HG03066 (cell line): Measurements from ENCODE around the gene PRPSAP1.
"Not testable (repeated sequence)": the region's sequence is repeated elsewhere in the genome, so short reads cannot be mapped to it uniquely, and the experiment has no call there.

ENCODE experiments used
- ATAC-seq: cut with Tn5 transposase; IDR thresholded peaks from one replicate; pipeline ENCODE4 v1.9.1; 2021; ENCODE audit warnings: low read depth; ENCODE audit not compliant: unreplicated experiment

The PRPSAP1 gene

DNA sequence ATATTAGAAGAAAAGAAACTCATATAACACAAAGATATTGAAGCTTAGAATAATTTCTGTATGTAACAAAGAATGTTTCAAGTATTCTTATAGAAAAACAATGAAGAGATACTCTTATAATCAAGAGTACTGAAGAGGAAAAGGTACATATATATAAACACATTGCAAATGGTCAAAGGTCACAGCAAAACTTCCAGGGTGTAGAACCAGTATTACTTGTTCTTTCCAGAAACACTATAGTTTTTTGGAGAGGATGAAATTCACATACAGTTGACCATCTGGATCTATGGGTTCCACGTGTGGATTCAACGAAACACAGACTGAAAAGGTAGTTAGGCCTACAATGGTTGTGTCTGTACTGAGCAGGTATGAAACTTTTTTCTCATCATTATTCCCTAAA is 22.6 kb downstream of the PRPSAP1 start:
- no peak for ATAC-seq

DNA sequence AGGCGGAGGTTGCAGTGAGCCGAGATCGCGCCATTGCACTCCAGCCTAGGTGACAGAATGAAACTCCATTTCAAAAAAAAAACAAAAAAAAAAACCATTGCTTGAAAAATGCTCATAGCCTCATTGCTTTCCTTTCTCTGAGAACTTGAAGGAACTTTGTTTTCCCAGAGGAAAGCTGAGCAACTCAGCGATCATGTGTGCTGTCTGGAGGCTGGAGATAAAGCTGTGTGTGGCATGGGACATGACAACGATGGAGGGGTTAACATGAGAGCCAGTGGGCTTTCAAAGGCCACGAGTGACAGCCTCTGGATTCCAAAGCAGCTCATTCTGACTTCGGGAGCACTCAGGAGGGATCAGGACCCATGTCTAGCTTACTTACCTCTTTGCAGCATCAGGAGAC is 24.1 kb downstream of the PRPSAP1 start:
- no peak for ATAC-seq

DNA sequence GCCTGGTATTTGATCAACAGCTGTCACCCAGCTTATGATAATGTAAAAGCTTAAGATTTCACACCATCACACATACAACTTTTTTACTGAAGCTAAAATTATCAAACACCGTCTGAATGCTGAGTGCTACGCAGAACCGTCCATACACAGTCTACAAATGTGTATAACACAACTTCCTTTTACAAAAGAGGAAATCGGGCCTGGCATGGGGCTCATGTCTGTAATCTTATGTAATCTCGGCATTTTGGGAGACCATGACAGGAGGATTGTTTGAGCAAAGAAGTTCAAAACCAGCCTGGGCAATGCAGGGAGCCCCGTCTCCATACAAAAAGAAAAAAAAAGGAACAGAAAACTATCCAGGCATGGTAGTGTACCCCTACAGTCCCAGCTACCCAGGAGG is 26.0 kb downstream of the PRPSAP1 start:
- no peak for ATAC-seq

DNA sequence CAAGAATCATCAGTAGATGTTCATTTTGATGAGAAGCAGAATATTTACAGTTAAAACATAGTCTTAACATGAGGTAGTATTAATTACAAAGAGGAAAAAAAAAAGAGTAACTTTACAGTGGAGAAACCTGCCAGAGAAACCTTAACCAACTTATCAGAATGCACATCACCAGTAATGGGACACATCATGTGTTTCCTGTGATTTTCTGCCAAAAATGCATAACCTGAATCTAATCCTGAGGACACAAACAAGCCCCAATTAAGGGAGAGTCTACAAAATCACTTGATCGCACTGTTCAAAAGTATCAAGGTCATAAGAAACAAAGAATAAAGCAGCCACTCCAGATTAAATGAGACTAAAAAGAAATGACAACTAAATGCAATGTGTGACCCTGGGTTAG is 27.4 kb downstream of the PRPSAP1 start:
- ATAC-seq: no peak

DNA sequence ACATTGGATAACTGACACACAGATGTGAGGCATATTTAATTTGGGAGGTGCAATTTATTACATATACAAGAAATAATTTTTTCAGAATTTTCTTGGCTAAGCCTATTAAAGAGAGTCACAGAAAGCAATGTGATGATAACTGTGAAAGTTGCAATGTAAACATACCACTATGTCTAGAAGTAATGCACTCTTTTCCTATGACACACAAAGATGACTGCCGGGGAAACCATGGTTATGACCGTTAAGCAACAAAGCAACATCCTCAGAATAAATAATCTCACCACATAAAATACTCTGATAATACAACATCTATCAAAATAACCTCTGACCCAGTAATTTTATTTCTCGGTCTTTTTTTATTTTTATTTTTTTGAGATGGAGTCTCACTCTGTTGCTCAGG is 35.1 kb downstream of the PRPSAP1 start:
- no peak for ATAC-seq

DNA sequence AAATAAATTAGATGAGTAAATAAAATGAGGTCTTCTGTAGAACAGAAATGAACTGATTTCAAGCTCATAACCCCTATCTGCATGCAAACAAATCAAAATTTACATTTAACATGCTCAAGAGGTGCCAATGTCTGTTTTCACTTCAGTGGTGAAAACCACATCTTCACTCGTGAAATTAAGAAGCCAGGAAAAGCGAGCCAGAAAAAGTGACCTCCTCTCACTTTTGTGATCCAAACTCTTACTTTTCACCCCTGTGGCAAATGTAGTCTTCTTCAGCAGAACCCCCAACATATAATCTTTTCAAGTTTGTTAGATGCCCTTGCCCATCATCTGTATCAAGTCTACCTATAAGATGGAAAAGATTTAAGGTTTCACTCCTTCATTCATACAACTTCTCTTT is 36.2 kb downstream of the PRPSAP1 start:
- no peak for ATAC-seq

DNA sequence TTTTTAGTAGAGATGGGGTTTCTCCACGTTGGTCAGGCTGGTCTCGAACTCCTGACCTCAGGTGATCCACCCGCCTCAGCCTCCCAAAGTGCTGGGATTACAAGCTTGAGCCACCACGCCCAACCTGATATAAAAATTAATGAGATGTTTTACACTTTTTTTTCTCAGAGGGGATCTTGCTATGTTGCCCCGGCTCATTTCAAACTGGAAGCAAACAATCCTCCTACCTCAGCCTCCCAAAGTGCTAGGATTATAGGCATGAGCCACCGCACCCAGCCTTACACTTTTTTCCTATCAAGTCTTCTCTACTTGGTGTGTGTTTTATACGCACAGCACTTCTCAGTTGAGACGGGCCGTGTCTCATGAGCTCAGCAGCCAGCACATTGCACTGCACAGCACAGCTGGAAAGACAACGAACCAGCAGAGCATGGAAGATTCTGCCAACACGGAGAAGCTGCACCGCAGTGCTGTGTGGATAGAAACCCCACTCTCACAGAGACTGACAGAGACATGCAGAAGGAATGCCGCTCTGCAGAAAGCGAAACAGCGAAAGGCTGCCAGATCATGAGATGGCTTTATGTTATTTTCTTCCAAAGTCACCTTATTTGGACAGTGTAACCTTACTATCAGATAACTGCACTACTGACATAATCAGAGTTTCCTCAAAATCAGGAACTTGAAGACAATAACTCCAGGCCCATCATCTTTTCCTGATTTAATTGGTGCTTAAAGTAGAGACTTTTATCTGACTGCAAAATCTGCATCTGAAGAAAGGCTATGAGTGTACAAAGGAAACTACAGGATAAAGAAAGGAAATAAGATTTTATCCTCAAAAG is 39.1 kb downstream of the PRPSAP1 start:
- ATAC-seq: no peak

DNA sequence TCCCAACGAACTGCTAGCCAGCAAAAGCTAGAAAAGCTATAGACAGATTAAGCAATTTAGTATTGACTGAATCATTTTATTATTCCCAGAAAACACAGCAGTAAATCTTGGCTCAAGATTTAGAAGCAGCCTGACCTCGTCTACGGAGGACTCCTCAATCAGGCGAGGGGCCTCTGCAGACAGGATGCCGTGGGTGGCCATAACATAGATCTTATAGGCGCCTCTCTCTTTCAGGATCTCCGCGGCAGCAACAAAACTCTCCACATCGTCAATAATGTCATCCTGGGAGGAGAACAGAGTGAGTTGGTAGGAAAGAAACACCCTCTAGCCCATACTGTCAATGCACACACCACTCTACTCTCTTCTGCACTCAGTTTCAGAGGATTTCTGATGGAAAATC is 41.0 kb downstream of the PRPSAP1 start:
- no peak for ATAC-seq

DNA sequence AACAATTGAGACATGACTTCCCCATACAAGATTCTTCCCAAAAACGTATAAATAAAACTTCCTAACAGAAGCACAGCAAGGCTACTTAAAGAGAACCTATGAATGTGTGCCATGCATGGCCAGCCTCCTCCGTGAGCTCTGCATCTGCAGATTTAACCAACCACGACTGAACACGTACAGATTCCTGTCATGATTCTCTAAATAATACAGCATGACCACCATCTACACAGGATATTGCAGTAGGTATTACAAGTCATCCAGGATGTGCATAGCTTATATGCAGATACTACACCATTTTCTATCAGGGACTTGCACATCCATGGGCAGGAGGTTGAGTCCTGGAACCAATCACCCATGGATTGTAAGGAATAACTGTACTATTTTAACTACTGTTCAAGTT is 44.3 kb downstream of the PRPSAP1 start:
- ATAC-seq: no peak

DNA sequence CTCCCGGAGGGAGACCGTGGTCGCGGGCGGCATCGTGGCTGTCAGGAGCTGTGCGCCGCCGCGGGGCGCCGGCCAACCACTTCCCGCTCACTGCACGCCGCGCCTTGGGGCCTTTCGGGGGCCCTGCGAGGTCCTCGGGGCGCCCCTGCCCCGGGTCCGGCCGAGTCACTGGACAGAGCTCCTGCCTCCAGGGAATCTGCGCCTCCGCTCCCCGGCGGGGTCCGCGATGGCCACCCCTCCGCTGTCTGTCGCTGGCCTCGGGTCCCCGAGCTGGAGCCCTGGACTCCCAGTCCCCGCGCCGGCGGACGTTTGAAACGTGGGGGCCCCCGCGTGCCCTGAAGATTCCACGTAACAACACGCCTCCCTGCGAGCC is 45.8 kb downstream of the PRPSAP1 start, which contains the start of gene QRICH2:
TSS of gene QRICH2 (minus strand) at position 311 of the 373 bp plus-strand sequence. CDS start at position 33, 278 bp downstream.
- no peak for ATAC-seq

DNA sequence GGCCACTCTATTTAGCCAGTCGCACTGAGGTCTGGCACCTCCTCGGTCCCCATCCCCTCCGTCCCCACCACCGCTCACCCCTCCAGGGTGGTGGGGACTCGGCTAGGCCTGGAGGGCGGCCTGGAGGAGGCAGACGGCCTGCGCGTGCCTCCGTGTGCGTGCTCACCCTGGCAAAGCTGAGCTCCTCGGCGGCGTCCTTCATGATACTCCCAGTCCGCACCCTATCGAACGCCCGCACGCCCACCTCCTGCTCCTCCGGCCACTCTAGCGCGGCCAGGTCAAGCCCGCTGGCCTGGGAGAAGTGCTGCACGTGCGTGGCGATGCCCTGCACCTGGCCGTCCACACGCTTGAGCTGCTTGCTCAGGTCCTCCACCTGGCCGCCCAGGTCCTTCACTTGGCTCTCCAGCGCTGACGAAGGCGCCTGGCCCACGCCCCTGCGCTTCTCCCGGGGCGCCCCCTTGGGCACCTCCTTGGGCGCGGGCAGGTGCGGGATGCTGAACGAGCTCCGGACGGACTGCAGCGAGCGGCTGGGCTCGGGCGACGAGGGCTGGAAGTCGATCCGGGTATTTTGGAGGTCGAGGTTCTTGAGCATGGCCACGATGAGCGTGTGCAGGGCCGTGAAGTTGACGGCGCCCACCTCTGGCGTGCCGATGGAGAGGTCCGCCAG is 46.3 kb downstream of the PRPSAP1 start:
- no peak for ATAC-seq

DNA sequence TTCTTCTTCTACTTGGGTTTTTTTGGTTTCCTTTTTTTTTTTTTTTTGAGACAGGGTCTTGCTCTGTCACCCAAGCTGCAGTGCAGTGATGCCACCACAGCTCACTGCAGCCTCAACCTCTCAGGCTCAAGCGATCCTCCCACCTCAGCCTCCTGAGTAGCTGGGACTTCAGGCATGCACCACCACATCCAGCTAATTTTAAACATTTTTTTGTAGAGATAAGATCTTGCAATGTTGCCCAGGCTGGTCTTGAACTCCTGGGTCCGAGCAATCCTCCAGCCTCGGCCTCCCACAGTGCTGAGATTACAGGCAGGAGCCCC is 48.6 kb downstream of the PRPSAP1 start:
- ATAC-seq: not testable (repeated sequence)

DNA sequence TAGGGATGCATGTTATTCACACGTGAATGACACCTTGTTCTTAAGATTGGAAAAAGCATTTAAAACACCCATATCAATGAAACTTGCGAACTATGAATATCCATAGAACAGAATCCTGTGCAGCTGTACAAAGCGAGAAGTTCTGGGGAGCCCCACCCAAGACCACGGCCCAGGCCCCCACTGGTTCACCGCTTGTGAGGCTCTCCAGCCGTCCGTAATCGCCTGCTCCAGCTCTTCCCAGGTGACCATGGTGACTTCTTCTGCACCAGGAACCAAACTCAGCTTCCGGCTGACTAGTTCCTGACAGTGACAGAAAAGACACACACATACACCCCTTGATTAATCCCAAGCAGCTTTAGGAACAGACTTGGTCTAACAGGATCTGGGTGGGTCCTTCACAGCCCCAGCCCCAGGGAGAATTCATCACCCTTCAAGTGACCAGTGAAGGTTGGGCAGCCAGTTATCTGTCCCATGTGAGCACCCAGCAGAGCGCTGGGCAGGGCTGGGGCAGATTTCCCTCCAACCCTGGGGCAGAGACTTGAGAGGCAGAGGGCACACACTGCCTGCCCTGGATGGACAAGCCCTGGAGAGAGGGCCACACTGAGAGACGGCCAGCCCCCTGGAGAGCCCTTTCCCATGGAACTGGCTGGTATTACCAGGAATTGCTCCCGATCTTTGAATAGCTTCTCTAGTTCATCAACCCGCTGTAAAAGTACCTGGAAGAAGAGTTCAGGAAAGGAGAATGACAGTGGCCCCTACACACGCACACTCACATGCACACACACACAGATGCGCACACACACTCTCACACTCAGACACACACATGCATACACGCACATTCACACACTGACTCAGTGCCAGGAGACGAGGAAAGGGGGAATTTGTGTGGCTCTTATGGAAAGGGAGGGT is 49.2 kb downstream of the PRPSAP1 start:
- ATAC-seq: no peak

DNA sequence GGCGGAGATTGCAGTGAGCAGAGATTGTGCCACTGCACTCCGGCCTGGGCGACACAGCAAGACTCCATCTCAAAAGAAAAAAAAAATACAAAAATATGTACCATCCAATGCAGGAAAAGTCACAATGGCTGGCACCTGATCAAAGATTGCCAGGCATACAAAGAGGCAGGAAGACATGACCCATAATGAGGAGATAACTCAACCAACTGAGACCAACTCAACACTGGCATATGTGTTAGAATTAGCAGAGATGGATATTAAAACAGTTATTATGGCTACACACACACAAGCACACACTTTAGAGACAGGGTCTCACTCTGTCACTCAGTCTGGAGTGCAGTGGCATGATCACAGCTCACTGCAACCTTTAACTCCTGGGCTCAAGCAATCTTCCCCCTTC is 56.3 kb downstream of the PRPSAP1 start:
- no peak for ATAC-seq

DNA sequence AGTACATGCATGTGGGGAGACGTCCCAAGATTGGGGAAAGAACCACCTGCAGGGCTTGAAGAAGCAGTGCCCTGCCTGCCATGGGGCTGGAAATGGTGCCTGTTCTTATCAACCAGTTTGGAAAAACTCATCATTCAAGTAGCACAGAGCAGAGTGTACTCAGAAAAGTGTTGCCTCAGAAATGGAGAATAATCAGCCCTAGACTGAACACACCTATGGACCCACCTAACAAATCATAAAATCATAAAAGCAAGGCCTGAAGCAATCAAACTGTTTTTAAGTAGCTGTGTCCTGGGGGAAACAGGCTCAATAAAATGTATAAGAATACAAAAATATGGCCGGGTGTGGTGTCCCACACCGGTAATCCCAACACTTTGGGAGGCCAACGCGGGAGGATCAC is 56.8 kb downstream of the PRPSAP1 start:
- ATAC-seq: no peak

DNA sequence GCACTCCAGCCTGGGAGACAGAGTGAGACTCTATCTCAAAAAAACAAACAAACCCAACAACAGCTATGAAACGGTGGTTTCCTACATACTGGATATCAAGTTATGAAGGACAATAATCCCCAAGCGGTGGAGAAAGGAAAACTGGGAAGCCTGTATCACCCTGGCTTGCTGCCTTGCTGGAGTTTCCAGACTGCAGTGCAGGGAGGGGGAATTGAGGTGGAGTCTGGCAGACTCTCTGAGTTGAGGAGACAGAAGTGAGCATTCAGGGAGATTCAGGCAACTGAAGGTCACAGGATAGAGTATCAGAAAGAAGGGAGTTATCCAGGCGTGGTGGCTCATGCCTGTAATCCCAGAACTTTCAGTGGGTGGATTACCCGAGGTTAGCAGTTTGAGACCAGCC is 57.5 kb downstream of the PRPSAP1 start:
- ATAC-seq: no peak

DNA sequence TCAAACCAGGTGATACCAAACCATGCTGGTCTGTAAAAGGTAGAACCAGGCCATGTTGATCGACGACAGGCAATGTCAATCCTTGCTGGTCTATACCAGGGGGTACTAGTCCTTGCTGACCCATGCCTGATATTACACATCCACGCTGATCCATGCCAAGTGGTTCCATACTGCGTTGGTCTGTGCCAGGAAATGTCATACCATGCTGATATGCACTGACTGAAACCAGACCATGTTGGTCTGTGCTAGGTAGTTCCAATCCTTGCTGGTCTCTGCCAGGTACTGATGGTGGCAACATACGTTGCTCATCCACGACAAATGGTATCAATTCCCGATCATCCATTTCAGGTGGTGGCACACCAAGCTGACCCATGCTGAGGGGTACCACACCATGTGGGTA is 60.6 kb downstream of the PRPSAP1 start:
- ATAC-seq: no peak

DNA sequence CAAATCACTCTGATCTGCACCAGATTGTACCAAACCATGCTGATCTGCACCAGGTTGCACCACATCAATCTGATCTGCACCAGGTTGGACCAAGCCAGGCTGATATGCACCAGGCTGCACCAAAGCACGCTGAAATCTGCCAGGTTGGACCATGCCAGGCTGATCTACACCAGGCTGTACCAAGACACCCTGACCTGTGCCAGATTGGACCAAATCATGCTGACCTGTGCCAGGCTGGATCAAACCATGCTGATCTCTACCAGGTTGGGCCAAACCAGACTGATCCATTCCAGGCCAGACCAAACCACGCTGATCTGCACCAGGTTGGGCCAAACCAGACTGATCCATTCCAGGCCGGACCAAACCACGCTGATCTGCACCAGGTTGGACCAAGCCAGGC is 61.1 kb downstream of the PRPSAP1 start:
- ATAC-seq: no peak

DNA sequence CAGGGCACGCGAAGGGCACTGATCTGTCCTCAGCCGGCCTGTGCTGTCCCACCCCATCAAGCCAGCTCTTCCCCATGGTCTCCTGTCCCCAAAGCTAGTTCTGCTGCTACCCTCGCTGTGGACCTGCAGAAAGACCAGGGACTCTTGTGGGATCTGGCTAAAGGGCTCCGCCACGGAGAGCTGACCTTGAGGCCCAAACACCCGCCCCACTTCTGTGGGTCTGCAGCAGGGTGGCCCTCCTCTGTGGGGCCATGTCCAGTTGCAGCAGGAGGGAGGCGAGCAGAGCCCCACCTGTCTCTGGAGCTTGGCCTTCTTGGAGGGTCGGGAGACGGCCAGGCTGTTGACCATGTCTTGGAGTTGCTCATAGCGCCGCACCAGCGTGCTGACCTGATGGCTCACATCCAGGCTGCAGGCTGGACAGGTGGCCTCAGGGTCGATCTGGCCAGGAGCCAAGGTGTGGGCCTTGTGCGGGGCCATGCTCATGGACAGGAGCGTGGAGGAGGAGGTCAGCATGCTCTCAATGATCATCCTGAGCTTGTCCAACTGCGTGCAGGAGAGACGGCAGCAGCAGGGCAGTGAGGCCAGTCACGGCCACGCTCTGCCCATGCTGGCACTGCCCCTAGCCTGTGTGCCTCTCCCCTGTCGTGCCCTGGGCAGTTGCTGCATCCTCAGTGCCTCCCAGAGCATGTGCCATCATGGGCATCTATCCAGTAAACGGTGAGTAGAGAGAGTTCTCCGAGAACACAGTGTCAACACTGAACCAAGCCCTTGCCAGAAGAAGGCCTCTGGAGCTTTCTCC is 71.9 kb downstream of the PRPSAP1 start:
- ATAC-seq: no peak

DNA sequence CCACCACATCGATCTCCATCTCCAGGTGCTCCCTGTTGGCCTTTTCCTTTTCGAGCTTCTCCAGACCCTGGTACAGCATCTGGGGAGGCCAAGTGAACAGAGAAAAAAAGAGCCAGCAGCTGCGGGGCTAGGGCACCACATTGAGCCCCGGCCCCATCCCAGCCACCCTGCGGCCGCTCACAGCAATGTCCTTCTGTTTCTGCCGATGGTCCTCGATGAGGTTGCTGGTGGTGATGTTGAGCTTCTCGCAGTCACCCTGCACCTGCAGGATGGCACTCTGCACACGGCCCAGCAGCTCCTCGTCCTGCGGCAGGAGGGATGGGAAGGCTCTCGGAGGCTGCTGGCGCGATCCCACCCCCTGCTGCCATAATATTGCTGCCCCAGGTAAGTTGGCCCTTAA is 73.1 kb downstream of the PRPSAP1 start:
- no peak for ATAC-seq
